Iris pigment epithelial cell (primary cell): ENCODE measurements around the gene SPATA21.

Source experiments
- DNase-seq: peaks from one replicate; pipeline ENCODE4 v3.0.0-alpha.2; 2011; ENCODE audit warnings: low read depth

Gene SPATA21

DNA sequence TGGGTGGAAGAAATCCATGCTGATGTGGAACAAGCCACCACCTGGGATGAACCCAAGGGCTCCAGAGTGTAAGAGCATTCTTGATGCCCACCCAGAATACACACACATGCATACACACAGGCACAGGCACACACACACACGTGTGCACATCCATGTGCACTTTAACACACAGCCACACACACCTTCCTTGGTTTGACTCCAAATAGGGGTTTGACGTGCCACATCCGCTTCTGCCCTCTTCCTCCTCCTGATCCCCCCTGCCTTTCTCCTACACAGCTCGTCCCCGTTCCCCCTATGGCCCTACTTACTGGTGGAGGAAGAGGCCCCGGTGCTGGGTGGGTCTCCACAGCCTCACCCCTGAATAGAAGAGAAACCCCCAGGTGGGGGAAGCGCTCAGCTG lies 16.0 kb downstream of the SPATA21 start:
- no peak for DNase-seq

DNA sequence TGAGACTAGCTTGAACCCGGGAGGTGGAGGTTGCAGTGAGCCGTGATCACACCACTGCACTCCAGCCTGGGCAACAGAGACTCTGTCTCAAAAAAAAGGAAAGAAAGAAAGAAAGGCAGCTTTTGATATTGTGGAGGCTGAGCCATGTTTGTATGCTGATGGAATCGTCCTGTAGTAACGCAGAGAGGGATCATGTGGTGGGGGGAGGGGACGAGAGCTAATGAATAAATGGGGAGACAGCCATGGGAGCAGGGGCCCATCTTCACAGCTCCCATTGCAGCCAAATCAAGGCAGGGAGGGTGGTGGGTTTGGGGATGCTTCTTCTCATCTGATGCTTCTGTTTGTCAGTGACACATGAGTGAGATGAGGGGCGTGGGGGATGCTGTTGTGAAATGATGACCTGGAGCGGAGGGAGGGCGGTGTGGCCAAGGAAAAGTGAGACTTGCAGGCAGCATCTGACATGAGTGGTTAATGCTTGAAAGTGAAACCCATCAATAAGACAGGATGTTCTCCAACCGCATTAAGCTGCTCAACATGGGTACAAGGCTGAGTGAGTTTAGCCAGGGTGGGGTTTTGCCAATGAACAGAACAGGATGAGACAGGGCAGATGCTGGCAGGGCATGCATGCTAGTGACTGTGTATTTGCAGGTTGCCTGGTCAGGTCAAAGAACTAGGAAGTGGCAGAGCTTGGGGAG lies 16.7 kb downstream of the SPATA21 start:
- no peak for DNase-seq

DNA sequence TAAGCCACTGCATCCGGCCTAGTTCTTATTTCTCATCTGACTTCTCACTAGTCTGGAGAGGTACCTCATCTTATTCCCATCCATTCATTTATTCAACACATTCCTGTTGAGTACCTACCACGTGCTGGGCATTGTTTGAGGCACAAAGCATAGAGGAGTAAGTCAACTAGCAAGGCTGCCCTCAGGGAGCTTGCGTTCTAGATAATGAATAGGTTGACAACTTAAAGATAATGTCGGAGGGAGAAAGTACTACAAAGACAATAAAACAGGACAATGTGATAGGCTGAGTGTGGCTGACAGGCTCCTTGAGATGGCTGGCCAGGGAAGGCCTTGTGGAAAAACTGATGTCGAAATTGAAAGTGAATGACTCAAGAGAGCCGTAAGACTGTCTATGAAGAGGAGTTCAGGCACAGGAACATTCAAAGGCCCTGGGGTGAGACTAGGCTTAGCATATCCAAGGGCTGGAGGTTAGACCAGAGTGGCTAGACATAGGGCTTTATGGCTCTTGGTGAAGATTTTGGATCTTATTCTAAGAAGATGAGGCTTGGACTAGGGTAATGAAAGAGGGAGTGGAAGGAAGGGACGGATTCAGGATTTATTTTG lies 18.3 kb downstream of the SPATA21 start:
- peak; percentile 57 for DNase-seq

DNA sequence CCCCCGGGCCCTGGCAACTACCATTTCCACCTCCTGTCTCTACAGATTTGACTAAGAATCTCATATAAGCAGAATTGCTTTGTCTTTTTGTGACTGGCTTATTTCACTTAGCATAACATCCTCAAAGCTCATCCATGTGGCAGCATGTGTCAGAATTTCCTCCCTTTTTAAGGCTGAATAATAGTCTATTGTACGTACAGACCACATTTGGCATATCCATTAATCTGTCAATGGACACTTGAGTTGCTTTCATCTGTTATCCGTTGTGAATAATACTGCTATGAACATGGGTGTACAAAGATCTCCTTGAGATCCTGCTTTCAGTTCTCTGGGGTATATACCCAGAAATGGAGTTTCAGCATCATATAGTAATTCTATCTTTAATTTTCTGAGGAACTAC lies 24.0 kb downstream of the SPATA21 start:
- DNase-seq = no peak

DNA sequence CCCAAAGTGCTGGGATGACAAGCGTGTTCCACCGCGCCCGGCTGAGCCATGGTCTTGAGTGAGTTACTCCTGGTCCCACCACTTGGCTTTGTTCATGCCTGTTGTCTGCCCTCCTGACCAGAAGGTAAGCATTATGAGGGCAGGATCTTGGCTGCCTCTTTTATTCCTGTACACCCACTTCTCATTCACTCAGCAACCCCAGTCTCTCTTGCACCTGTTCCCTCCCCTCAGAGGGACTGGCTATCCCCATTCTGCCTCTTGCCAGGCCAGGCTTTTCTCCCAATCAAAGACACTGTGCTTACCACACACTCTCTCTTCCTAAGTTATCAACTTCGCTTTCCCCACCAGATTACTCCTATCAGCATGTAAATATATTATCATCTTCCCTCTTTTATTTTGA lies 26.4 kb downstream of the SPATA21 start:
- DNase-seq = no peak

DNA sequence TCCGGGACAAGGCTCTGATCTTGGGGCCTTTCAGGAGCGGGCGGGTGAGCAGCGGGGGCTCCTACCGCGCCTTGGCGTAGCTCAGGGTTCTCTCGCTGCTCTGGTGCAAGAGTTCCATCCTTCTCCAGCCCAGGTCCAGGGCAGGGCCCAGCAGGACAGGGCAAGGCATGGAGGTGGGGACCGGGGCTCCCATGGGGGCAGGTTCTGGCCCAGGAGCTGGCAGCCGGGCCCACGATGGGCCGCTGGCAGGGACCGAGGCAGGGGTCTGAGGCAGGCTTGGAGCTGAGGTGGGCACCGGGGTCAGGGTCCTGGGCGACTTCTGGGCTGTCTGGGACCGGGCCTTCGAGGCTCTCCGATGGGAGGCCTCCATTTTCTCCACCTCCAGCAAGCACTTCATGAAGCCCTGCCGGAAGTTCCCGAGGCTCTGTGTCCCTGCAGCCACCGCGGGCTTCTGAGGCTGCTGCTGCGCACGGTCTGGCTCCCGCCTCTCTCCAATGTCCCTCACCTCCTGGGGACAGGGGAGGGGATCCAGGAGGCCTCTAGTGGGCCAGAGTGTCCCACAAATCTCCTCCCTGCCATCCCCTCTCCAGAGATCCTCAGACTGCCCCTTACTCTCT lies 27.6 kb downstream of the SPATA21 start:
- no peak for DNase-seq

DNA sequence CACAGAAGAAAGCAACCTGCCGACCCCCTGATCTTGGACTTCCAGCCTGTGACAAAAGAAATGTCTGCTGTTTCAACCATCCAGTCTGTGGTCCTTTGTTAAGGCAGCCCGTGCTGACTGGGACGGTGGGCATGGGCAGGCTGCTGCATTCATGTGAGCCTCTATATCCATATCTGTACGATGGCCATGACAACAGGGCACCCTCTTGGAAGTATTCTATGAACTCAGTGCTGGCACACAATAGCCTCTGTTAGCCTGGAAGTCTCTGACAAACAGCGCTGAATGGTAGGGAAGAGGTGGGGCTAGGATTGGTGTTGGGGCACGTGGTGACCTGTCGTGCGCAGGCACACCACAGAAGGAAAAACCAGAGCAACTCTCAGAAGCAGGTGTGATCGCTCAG lies 30.4 kb downstream of the SPATA21 start:
- no peak for DNase-seq

DNA sequence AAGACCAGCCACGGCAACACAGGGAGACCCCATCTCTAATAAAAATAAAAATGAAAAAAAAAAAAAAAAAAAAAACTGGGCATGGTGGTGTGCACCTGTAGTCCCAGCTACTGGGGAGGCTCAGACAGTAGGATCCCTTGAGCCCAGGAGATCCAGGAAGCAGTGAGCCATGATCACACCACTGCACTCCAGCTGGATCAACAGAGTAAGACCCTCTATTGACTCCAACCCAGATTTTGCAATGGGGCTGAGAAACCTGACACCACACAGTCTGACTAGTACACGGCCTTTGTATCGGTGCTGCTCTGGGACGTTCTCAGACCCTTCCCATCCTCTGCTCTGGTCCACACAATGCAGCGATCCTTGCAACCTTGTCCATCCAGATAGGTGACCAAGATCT lies 31.8 kb downstream of the SPATA21 start:
- DNase-seq = peak; percentile 23

DNA sequence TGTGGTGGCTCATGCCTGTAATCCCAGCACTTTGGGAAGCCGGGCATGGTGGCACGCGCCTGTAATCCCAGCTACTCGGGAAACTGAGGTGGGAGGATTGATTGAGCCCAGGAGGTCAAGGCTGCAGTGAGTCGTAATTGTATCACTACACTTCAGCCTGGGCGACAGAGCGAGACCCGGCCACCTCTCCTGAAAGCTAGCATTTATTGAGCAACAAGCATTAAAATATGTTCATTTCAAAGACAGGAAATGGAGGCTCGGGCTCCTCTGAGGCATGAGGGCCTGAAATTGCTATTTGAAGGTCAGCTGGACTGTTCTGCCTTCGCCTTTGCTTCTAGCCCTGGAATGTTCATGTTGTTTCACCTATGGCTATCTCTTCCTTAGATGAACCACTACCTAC lies 34.5 kb downstream of the SPATA21 start:
- peak; percentile 33 for DNase-seq

DNA sequence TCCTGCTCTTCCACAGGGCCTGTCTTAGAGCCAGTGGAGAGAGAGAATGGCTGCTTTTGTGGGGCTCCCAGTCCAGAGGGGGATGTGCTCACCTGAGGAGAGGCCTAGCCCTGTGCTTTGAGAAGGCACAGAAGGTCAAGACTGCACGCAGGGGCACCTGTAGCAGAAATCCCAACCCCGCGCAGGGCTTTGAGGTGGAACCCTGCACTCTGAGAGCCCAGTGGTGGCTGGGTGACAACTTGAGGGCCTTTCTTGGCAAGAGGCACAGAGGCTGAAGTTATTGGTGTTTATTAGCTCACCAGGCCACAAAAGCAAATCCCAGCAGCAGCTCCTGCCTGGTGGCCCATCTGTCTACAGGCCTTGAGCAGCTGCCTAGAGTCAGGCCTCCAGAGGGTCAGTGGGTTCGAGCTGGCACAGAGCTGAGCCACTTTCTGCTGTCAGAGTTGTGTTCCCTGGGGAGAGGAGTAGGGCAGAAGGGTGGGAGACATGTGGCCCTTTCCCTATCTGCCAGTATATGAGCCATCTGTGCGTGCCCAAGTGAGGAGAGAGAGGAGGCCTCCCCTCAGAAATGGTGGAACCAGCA lies 38.8 kb downstream of the SPATA21 start:
- no peak for DNase-seq

DNA sequence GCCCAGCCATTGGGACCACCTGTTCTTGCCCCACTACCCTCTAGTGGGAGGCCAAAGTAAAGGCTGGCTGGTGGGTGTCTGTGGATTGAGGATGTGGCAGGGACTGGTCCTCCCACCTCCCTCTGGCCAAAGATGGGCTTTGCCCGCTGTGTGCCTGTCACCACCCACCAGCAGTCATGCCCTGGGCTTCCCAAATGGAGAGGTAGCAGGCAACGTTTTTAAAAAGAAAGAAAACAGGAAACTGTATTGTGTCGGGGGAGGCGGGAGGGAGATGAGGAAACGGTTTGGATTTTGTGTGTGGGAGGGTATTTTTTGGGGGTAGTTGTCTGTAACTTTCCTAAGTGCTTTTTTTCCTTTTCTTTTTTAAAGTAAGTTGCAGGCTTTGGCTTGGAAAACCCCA lies 40.1 kb downstream of the SPATA21 start:
- no peak for DNase-seq

DNA sequence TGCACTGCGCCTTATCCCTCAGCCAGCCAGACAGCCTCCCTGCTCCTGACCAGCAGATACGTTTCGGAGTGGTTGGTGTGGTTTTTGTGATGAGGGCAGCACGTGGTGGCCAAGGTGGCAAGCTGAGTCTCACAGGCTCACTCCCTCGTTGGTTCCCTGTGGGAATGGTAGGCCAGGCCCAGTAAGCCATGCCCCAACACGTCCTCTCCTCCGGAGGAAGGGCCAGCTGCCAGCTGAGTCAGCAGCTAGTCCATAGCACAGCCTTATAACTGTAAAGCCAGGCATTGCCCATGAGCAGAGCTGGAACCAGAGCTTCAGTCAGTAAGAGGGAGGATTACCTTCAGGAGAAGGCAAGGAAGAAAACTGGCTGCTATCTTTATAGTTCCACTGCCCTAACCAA lies 40.6 kb downstream of the SPATA21 start:
- peak; percentile 84 for DNase-seq

DNA sequence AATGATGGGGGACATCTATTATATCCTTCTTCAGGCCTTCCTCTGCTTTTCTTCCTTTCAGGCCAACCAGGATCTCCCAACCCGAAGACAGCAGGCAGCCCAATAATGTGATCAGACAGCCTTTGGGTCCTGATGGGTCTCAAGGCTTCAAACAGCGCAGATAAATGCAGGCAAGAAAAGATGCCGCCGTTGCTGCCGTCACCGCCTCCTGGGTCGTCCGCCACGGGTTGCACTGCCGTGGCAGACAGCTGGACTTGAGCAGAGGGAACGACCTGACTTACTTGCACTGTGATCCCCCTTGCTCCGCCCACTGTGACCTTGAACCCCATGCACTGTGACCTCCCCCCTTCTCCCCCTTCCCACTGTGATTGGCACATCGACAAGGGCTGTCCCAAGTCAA lies 42.2 kb downstream of the SPATA21 start:
- DNase-seq = no peak

DNA sequence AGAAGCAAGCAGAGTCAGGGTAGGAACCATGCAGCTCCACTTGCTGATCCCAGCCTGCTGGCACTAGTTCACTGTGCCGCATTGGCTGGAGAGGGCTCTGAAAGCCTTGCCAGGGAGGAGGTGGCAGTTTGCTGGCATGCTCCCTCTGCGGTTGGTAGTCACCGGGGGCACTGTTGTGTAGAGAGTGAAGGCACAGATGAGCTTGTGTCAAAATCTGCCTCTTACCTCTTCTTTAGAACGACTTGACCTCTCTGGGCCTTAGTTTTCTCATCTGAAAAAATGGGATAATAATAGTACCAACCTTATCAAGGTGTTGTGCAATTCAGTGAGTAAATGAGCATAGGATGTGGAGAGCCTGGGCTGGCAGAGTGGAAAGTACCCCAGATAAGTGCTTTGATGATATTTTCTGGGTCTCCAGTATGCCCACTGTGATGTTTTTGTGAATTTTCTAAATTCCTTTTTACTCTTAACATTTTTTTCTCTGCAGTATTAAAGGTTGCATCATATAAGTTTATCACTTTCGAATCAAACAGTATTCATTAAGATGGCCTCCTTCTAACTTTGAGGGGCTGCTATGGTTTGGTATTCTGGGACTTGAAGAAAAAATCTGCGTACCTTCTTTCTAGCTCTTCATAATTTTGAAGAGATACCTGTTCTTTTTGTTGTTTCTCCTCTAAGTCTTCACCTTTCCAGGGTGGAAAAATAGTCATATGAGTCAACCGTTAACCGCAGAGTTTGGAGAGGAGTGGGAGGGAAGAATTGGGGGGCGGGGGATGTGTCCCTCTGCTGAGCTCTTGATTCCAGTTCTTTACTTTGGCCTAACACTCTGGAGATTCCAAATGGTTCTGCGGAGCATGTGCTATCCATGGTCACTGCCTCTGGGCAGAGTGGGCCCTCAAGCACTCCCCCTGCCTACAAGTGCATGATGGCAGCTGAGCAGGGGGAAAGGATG lies 43.4 kb downstream of the SPATA21 start:
- no peak for DNase-seq

DNA sequence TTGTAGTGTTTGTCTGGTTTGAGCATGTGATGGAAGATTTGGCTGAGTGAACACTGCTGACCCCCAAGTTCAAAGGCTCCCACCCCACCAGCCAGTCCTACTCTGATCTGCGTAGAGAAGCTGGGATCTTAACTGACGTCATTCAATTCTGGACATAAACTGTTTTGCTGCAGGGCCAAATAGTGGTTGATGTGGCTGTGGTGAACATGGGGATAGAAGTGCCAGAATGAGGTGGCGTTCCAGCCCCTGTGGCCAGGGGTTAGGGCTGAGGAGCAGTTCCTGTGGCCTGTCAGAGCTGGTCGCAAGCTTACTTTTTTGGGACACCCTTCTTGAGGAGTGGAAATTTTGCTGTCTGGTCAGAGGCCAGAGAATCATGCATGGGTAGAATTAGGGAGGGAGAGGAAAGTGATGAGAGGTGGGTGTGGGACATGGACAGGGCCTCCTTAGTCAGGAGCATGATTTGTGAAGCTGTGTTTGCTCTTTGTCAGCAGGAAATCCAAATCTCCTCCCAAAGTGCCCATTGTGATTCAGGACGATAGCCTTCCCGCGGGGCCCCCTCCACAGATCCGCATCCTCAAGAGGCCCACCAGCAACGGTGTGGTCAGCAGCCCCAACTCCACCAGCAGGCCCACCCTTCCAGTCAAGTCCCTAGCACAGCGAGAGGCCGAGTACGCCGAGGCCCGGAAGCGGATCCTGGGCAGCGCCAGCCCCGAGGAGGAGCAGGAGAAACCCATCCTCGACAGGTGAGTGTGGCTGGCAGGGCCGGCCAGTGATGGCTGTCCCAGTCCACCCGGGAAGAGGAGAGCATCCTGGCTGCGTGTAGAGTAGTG lies 44.3 kb downstream of the SPATA21 start:
- no peak for DNase-seq

DNA sequence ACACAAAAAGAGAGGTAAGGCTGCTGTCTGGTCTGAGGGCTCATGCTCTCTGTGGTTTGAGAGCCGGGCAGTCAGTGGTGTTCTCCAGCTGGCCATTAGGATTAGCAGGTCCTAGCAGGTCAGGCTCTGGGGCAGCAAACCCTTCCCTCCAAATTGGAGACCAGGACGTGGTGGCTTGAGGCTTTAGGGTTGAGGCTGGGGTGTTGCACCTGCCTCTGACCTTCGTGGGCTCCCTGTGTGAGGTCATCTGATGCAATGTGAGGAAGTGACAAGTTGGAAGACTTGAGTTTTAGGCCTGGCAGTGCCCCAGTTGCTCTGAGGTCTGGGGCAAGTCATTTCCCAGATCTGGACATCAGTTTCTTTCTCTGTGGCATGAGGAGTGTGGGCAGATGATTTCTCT lies 45.8 kb downstream of the SPATA21 start:
- no peak for DNase-seq

DNA sequence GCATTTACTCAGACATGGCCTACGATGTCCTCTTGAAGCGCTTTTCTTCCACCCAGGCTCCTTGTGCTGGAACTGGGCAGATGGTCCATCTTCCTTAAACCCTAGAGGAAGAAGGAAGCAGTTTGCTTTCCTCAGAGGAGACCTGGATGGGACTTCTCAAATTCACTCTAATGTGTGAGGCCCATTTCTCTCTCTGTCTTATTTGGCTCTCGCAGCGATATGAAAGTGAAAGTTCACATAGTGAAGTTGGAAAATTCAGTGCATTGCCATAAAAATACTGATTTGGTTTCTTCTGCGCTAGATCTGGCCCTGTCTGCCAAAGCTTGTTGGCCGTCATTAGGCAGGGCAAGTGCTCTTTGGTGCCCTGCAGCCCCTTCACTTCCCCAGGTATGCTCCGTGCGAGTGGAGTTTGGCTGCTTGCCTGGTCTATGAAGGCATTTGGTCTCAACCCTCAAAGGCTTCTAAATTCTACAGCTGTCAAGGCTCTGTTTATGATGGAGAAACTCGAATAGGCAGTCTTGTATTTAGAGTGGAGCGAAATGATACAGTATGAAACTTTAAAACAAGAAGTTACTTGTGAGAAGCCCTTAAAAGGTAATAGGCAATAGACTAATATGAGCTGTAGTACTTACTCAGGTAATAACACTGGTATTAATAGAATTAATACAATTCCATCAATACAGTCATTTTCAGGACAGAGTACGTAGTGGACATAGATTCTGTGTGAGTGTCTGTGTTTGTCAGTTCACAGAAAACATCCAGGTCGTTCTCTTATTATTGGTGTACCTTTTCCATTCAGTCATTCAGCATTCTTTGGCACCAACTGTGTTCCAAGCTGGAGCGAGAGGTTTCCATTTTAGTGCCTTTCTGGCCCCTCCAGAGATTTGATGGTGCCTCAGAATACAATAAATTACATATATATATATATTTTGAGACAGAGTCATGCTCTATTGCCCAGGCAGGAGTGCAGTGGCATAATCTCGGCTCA lies 49.7 kb downstream of the SPATA21 start:
- DNase-seq = peak; percentile 35

DNA sequence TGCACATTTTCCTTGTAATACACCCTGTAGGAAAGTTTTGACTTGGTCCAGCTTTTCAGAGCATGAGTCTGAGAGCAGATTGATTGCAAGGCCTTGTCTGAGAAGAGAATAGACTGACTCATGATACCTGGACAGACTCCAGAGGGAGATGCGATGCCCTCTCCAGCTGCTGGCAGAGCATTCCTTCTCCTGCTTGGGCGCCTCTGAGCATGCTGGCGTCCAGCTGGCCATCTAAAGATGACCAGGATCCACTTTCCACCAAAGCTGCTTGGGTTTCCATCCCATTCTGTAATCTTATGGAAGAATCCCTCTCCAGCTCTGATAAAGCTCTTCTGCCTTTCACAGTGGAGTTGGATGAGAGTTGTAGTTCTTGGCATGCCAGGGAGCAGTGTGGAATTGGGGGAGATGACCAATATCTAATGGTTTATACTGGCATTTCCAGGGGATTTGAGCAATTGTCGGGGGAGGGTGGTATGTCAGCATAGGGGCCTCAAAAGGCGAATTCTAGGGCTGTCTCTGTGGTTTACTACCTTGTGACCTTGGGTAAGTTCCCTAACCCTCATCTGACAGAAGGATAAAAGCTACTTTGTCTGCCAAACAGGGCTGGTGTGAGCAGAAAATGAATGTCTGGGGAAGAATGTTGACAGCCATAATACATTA lies 50.6 kb downstream of the SPATA21 start:
- DNase-seq = peak; percentile 77

DNA sequence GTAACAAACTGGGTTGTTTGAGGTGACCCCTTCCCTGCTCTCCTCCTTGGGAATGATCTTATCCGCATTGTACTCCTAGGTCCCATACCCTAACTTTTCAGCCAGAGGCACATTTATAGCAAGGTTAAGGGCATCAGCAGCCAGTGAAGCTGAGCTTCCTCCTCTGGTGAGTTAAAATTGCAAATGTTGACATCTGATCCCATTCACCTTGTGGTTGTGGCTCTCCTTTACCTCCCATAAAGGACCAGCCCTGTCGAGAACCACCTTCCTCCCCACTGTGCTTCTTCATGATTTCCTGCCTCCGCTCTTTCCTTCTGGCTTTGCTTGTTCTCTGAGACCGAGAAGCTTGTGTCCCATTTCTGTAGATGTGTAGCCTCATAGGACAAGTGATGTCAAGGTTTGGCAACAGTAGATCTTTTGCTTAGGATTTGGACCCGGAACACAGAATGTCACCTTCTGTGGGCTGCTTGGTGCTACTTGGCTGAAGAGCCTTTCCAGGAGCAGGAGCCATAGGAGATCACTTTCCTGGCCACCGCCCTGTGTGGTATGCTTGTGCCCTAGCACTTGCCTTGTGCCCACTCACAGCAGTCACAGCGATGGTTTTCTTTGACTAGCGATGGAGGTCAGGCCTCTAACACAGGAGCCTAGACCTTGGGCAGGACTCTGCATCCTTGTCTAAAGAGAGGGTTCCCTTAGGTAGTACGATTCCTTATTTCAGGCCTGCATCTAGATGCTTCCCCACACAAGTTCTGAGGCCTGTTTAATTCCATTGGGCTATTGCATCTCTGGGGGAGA lies 51.4 kb downstream of the SPATA21 start:
- no peak for DNase-seq
